ENCODE results near the gene RWDD3. TPM values are rescaled to one million over a fixed set of nuclear protein-coding genes. Genes with fewer than 3 reads are reported as not detected.

The RWDD3 gene
- total and polyA plus RNA-seq, 2 of the 4 experiments (the other 2 are of a cell fraction) = 10.4 to 13.6 TPM

DNA sequence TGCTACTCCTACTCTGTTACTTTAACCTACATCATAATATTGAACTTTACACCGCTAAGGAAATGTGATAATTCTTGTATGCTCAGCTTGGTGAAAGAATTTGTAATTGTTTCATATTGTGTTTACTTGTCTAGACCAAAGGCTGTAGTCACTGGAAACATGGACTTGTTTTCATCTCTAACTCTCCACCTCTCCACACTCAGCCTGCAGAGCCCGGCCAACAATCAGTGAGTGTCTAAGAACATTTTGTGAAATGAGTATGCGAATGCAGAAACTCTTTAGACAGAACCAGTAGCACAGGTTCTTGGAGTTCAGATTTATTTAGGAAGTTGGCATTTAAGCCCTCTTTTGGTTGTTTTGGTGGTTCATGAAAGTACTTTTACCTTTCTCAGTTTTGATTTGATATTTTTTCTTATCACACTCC is 3.2 kb upstream of the RWDD3 start:
- ChIA-PET POLR2A (ENCODE audit: unreplicated experiment) (no interaction called here), CTCF (no interaction called here)
- Histone ChIP-seq H3K9me1 (ENCODE audit: insufficient read depth, low read length) (no peaks in the 10 kb centered on the region), H2BK15ac (ENCODE audit: low read depth, low read length) (no peak overlapping the region), H3K9ac (ENCODE audit: low read depth, low read length) (no peak overlapping the region), H3K56ac (ENCODE audit: extremely low read depth, insufficient read depth, low read length) (no peak overlapping the region), H3K14ac (replicated peaks; ENCODE audit: low read depth, low read length) (no peak overlapping the region), H3K79me1 (ENCODE audit: low read depth in 1 of 2, low read length in 2 of 2) (peaks cover 5 to 16% of the 10 kb centered on the region in 2 experiments), H2BK20ac (ENCODE audit: low read depth, low read length) (no peak overlapping the region), H2BK5ac (ENCODE audit: low read depth, low read length, poor library complexity, severe bottlenecking) (no peak overlapping the region), H2BK120ac (ENCODE audit: low read depth, low read length) (no peak overlapping the region), H3K4me3 (ENCODE audit: insufficient read depth, low read depth, low read length) (no peak overlapping the region), H2AFZ (replicated peaks; ENCODE audit: low read length, poor library complexity) (no peak overlapping the region), H2AK5ac (ENCODE audit: low read depth, low read length) (no peak overlapping the region), H4K20me1 (ENCODE audit: insufficient read depth, low read length) (no peaks in the 10 kb centered on the region), H3K18ac (ENCODE audit: low read depth, low read length) (no peak overlapping the region), H4K5ac (ENCODE audit: low read depth, low read length) (no peak overlapping the region), H3K4me2 (ENCODE audit: low read depth, low read length) (no peak overlapping the region), H3K4ac (ENCODE audit: low read depth, low read length) (no peak overlapping the region), H3K23ac (ENCODE audit: low read depth, low read length) (no peak overlapping the region), H4K91ac (ENCODE audit: insufficient read depth, low read depth, low read length) (no peak overlapping the region), H2AK9ac (replicated peaks; ENCODE audit: low read depth, low read length, poor library complexity) (no peak overlapping the region), H3K27ac (ENCODE audit: insufficient read depth, low read length) (no peak overlapping the region), H3K36me3 (ENCODE audit: control insufficient read depth, insufficient read depth, low read length) (no peaks in the 10 kb centered on the region), H3K27me3 (ENCODE audit: control insufficient read depth, insufficient read depth, low read length) (no peaks in the 10 kb centered on the region), H4K8ac (ENCODE audit: low read depth in 2 of 2, low read length in 2 of 2) (no peak overlapping the region), H3K4me1 (ENCODE audit: control insufficient read depth, insufficient read depth, low read length) (peaks cover 1% of the 10 kb centered on the region; the same call in 1 of the 2 replicates), H3K9me3 (ENCODE audit: control insufficient read depth, insufficient read depth, low read length) (no peaks in the 10 kb centered on the region)
- BruUV-seq (replicated peaks) = no TSS peak
- intact Hi-C loops (cut with micrococcal nuclease) = loop anchor here (10.0 kb wide), 1 partner anchor 306 kb away; the partner anchor contains the start of gene CNN3
- WGBS, 2 experiments (ENCODE audit: extremely low coverage in 2 of 2, insufficient read length in 1 of 2) = no CpG with 5 or more reads among the region's 3 CpGs
- DNase-seq (no peak), ATAC-seq (ENCODE audit: low read depth) (no peak)
- in situ Hi-C loops (cut with MboI; ENCODE audit: low sequenced_read_pairs) = loop anchor here (10.0 kb wide), 1 partner anchor 386 kb away; no protein-coding TSS in a partner anchor
- TF ChIP-seq MXI1 (IDR thresholded peaks at IDR 0.05; ENCODE audit: borderline replicate concordance, low read depth, low read length) (no peak), CHD1 (IDR thresholded peaks at IDR 0.05; ENCODE audit: low read depth, low read length) (no peak), MAFK (IDR thresholded peaks at IDR 0.05; ENCODE audit: low read depth, low read length) (no peak), FOS (IDR thresholded peaks at IDR 0.05; ENCODE audit: low read depth, low read length) (no peak), MAZ (IDR thresholded peaks at IDR 0.05; ENCODE audit: borderline replicate concordance, low read depth, low read length) (no peak), BHLHE40 (IDR thresholded peaks at IDR 0.05; ENCODE audit: low read depth, low read length) (no peak), CEBPB (IDR thresholded peaks at IDR 0.05; ENCODE audit: low read depth, low read length) (no peak), RCOR1 (IDR thresholded peaks at IDR 0.05; ENCODE audit: insufficient replicate concordance, low read length) (no peak), POLR2A (IDR thresholded peaks at IDR 0.05; ENCODE audit: low read depth, low read length) (no peak), SMC3 (IDR thresholded peaks at IDR 0.05; ENCODE audit: low read depth, low read length) (no peak), RAD21 (IDR thresholded peaks at IDR 0.05; ENCODE audit: low read length) (no peak), RFX5 (IDR thresholded peaks at IDR 0.05; ENCODE audit: low read depth, low read length) (no peak), NFE2L2 (IDR thresholded peaks at IDR 0.05; ENCODE audit: low read depth, low read length) (no peak)
- TF ChIP-seq, protein P1, sequence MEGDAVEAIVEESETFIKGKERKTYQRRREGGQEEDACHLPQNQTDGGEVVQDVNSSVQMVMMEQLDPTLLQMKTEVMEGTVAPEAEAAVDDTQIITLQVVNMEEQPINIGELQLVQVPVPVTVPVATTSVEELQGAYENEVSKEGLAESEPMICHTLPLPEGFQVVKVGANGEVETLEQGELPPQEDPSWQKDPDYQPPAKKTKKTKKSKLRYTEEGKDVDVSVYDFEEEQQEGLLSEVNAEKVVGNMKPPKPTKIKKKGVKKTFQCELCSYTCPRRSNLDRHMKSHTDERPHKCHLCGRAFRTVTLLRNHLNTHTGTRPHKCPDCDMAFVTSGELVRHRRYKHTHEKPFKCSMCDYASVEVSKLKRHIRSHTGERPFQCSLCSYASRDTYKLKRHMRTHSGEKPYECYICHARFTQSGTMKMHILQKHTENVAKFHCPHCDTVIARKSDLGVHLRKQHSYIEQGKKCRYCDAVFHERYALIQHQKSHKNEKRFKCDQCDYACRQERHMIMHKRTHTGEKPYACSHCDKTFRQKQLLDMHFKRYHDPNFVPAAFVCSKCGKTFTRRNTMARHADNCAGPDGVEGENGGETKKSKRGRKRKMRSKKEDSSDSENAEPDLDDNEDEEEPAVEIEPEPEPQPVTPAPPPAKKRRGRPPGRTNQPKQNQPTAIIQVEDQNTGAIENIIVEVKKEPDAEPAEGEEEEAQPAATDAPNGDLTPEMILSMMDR (conservative IDR thresholded peaks at IDR 0.05; ENCODE audit: low read depth, low read length) = no peak
- TF ChIP-seq, protein P2, sequence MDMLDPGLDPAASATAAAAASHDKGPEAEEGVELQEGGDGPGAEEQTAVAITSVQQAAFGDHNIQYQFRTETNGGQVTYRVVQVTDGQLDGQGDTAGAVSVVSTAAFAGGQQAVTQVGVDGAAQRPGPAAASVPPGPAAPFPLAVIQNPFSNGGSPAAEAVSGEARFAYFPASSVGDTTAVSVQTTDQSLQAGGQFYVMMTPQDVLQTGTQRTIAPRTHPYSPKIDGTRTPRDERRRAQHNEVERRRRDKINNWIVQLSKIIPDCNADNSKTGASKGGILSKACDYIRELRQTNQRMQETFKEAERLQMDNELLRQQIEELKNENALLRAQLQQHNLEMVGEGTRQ (IDR thresholded peaks at IDR 0.05; ENCODE audit: low read depth, low read length) = no peak
- TF ChIP-seq, protein P3, sequence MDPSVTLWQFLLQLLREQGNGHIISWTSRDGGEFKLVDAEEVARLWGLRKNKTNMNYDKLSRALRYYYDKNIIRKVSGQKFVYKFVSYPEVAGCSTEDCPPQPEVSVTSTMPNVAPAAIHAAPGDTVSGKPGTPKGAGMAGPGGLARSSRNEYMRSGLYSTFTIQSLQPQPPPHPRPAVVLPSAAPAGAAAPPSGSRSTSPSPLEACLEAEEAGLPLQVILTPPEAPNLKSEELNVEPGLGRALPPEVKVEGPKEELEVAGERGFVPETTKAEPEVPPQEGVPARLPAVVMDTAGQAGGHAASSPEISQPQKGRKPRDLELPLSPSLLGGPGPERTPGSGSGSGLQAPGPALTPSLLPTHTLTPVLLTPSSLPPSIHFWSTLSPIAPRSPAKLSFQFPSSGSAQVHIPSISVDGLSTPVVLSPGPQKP (IDR thresholded peaks at IDR 0.05; ENCODE audit: borderline replicate concordance, low read depth, low read length) = no peak
- dilution Hi-C loops (cut with HindIII; ENCODE audit: low sequenced_read_pairs, unreplicated experiment) = no loop called here
